Loucy (cell line): Measurements from ENCODE around the gene RPP14.
"Not testable (repeated sequence)": the region's sequence is repeated elsewhere in the genome, so short reads cannot be mapped to it uniquely, and the experiment has no call there.

ENCODE experiments used
- H2AFZ ChIP-seq: fragments of 200-600 bp; sonication (generic); 2 replicates; pipeline ENCODE4 v1.6.0; 2016; ENCODE audit warnings: antibody characterized with exemption, mild to moderate bottlenecking, low read length, moderate library complexity
- H3F3A ChIP-seq: fragments of 200-600 bp; 2 replicates; pipeline ENCODE4 v1.6.0; 2016; ENCODE audit warnings: antibody characterized with exemption, low read depth, mild to moderate bottlenecking
- H3K27me3 ChIP-seq: fragments of 200-600 bp; sonication (generic); 2 replicates; pipeline ENCODE4 v1.6.1; 2014; ENCODE audit warnings: low read length, mild to moderate bottlenecking; ENCODE audit not compliant: insufficient read depth, poor library complexity, severe bottlenecking
- H3K36me3 ChIP-seq: fragments of 200-600 bp; sonication (generic); 2 replicates; pipeline ENCODE4 v1.6.1; 2016; ENCODE audit warnings: low read length; ENCODE audit not compliant: insufficient read depth
- H3K4me1 ChIP-seq: fragments of 200-600 bp; sonication (generic); 2 replicates; pipeline ENCODE4 v1.5.1; 2014; ENCODE audit warnings: low read length, mild to moderate bottlenecking; ENCODE audit not compliant: insufficient read depth, poor library complexity, severe bottlenecking
- H3K4me2 ChIP-seq: fragments of 200-600 bp; sonication (generic); 2 replicates; pipeline ENCODE4 v1.6.0; 2014; ENCODE audit warnings: antibody characterized with exemption, low read length, low read depth, mild to moderate bottlenecking; ENCODE audit not compliant: poor library complexity, severe bottlenecking
- H3K4me3 ChIP-seq: fragments of 200-600 bp; sonication (generic); 2 replicates; pipeline ENCODE4 v1.5.1; 2014; ENCODE audit warnings: low read length, mild to moderate bottlenecking, mixed read lengths; ENCODE audit not compliant: poor library complexity, severe bottlenecking
- H3K79me2 ChIP-seq: fragments of 200-600 bp; sonication (generic); 2 replicates; pipeline ENCODE4 v1.6.1; 2014; ENCODE audit warnings: low read length; ENCODE audit not compliant: insufficient read depth
- H3K9ac ChIP-seq: fragments of 200-600 bp; sonication (generic); 2 replicates; pipeline ENCODE4 v1.6.0; 2014; ENCODE audit warnings: mild to moderate bottlenecking, low read depth, low read length, moderate library complexity; ENCODE audit not compliant: poor library complexity, severe bottlenecking
- H3K9me2 ChIP-seq: fragments of 200-600 bp; sonication (generic); replicated peaks from 2 replicates; pipeline ENCODE4 v1.6.1; 2016; ENCODE audit warnings: low read depth, low read length, mixed read lengths
- H3K9me3 ChIP-seq: fragments of 200-600 bp; sonication (generic); 2 replicates; pipeline ENCODE4 v1.6.1; 2014; ENCODE audit warnings: mild to moderate bottlenecking, antibody characterized with exemption, low read length, low read depth; ENCODE audit not compliant: insufficient read depth
- H4K20me1 ChIP-seq: fragments of 200-600 bp; sonication (generic); 2 replicates; pipeline ENCODE4 v1.6.0; 2014; ENCODE audit warnings: antibody characterized with exemption, low read length, mild to moderate bottlenecking; ENCODE audit not compliant: insufficient read depth, poor library complexity, severe bottlenecking
- CTCF ChIP-seq: fragments of 200-600 bp; sonication (generic); conservative IDR thresholded peaks from 2 replicates; pipeline ENCODE4 v1.5.1; 2014; ENCODE audit warnings: mild to moderate bottlenecking, antibody characterized with exemption, low read length
- EZH2phosphoT487 ChIP-seq: fragments of 200-600 bp; IDR thresholded peaks from 2 replicates; pipeline ENCODE4 v1.6.1; 2018; ENCODE audit warnings: antibody characterized with exemption, mild to moderate bottlenecking, moderate library complexity, borderline replicate concordance

Gene RPP14

GRCh38 chr3:58270485-58270884 lies 35.6 kb upstream of the RPP14 start:
- H4K20me1 ChIP-seq, result no peaks in the 10 kb centered on the region
- TF ChIP-seq CTCF (no peak), EZH2phosphoT487 (no peak)
- H3F3A ChIP-seq, result no peaks in the 10 kb centered on the region; the same call in 1 of the 2 replicates
- H3K9me3 ChIP-seq, result no peaks in the 10 kb centered on the region
- no peaks in the 10 kb centered on the region for H3K27me3 ChIP-seq
- peaks cover 3% of the 10 kb centered on the region for H3K4me1 ChIP-seq
- no peak overlapping the region for H3K9ac ChIP-seq
- no peaks in the 10 kb centered on the region for H3K79me2 ChIP-seq
- H3K4me3 ChIP-seq, result no peak overlapping the region
- H3K9me2 ChIP-seq, result no peaks in the 10 kb centered on the region
- H3K4me2 ChIP-seq, result no peak overlapping the region
- no peaks in the 10 kb centered on the region for H3K36me3 ChIP-seq
- no peak overlapping the region for H2AFZ ChIP-seq

GRCh38 chr3:58271901-58272501 lies 34.0 kb upstream of the RPP14 start:
- H3K4me3 ChIP-seq, result no peak overlapping the region
- TF ChIP-seq EZH2phosphoT487, result no peak
- no peak for TF ChIP-seq CTCF
- no peaks in the 10 kb centered on the region for H4K20me1 ChIP-seq
- H3F3A ChIP-seq, result no peaks in the 10 kb centered on the region; the same call in 1 of the 2 replicates
- H3K36me3 ChIP-seq, result no peaks in the 10 kb centered on the region
- no peak overlapping the region for H3K4me2 ChIP-seq
- H3K9me2 ChIP-seq, result no peaks in the 10 kb centered on the region
- H3K27me3 ChIP-seq, result no peaks in the 10 kb centered on the region
- peaks cover 3% of the 10 kb centered on the region for H3K4me1 ChIP-seq
- no peaks in the 10 kb centered on the region for H3K9me3 ChIP-seq
- no peak overlapping the region for H2AFZ ChIP-seq
- no peak overlapping the region for H3K9ac ChIP-seq
- H3K79me2 ChIP-seq, result no peaks in the 10 kb centered on the region

- H3K36me3 ChIP-seq, result no peaks in the 10 kb centered on the region
- no peak overlapping the region for H3K4me3 ChIP-seq
- H3K79me2 ChIP-seq, result no peaks in the 10 kb centered on the region
- no peak overlapping the region for H3K9ac ChIP-seq
- H2AFZ ChIP-seq, result no peak overlapping the region
- H3F3A ChIP-seq, result no peaks in the 10 kb centered on the region; the same call in 1 of the 2 replicates
- no peaks in the 10 kb centered on the region for H3K27me3 ChIP-seq
- no peaks in the 10 kb centered on the region for H3K9me3 ChIP-seq
- H4K20me1 ChIP-seq, result no peaks in the 10 kb centered on the region
- H3K4me1 ChIP-seq, result peaks cover 3% of the 10 kb centered on the region
- H3K9me2 ChIP-seq, result no peaks in the 10 kb centered on the region
- TF ChIP-seq EZH2phosphoT487 (no peak), CTCF (no peak)
- no peak overlapping the region for H3K4me2 ChIP-seq
Measured at GRCh38 chr3:58272891-58273290, 33.2 kb upstream of the RPP14 start.

GRCh38 chr3:58273362-58273761 lies 32.7 kb upstream of the RPP14 start:
- H3K4me1 ChIP-seq, H3K79me2 ChIP-seq, H3K27me3 ChIP-seq, H3K9me2 ChIP-seq, H2AFZ ChIP-seq, H3F3A ChIP-seq, H3K4me3 ChIP-seq, H3K36me3 ChIP-seq, H3K4me2 ChIP-seq, H3K9ac ChIP-seq, H4K20me1 ChIP-seq, H3K9me3 ChIP-seq: not testable (repeated sequence)
